GM18858 (cell line): ENCODE measurements around the gene ECSCR.

ENCODE experiments used
- ATAC-seq: cut with Tn5 transposase; IDR thresholded peaks from one replicate; pipeline ENCODE4 v1.9.1; 2021; ENCODE audit not compliant: unreplicated experiment

The ECSCR gene

DNA sequence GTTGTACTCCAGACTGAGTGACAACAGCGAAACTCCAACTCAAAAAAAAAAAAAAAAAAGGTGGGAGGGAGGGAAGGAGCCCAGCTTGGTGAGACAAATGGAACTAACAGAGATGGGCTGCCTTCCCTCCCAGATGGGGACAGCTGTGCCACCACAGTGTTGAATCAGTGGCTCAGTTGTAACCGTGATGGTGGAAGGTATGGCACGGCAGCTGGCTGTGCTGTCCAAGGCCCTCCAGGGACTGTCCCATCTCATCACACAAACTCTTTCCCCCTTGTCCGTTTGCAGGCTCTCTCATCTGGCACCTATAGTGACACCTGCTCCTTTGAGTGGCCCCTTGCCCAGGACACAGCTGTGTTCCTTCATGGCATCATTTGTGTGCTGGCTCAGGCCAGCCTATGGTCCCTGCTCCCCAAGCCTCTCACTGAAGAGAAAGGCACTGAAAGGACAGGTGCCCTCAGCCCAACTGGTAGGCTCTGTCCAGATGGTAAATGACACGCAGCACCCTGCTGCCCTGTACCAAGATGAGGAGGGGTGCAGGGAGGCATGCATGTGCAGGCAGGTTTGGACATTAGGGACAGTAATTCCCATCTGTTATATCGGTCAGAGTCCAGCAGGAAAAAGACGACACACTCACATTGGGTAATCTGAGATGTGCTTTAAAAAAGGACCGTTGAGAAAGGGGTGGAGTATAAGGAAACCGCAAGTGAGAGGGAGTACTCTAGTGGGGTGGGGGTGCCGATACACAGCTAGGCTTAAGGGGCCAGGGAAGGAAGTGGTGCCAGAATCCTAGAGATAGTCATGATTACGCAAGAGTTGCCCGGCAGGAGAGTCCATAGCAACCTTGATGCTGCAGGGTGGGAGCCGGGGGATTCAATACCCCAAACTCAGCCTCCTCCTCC, 12.6 kb upstream of the ECSCR start:
- ATAC-seq, result no peak

DNA sequence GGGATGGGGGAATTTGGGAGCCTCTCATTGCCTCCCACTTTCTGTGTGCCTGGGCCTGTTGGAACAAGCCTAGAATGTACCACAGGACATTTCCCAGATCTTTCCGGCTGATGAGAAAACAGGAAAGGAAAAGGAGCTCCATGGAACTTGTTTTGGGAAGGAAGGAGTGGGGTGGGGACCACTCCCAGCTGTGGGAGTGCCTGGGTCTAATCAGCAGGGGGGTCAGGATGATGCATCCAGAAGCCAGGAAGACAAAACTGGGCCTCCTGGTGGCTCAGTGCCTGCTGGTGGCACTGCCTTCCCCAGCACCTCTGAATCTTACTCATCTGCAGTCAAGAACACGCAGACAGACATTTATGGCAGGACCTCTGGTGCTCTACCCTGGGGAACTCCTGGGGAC, 11.0 kb upstream of the ECSCR start:
- ATAC-seq, result no peak

DNA sequence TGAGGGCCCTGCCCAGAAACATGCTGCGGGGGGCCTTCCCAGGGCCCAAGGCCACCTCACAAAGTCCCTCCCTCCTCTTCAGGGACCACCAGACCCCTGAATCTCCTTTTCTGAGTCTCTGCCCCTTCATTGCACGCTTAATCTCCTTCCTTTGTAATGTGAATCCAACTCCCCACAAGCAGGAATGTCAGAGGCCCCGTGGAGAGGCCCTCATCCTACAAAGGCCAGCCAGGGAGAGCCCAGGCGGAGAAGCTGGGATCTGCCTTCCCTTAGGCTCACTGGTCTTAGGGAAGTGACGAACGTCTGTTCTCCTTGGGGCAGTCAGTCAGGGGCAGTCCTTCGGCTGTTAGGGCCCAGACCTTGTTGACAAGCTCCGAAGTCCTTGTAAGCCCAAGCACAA, 10.6 kb upstream of the ECSCR start:
- no peak for ATAC-seq

DNA sequence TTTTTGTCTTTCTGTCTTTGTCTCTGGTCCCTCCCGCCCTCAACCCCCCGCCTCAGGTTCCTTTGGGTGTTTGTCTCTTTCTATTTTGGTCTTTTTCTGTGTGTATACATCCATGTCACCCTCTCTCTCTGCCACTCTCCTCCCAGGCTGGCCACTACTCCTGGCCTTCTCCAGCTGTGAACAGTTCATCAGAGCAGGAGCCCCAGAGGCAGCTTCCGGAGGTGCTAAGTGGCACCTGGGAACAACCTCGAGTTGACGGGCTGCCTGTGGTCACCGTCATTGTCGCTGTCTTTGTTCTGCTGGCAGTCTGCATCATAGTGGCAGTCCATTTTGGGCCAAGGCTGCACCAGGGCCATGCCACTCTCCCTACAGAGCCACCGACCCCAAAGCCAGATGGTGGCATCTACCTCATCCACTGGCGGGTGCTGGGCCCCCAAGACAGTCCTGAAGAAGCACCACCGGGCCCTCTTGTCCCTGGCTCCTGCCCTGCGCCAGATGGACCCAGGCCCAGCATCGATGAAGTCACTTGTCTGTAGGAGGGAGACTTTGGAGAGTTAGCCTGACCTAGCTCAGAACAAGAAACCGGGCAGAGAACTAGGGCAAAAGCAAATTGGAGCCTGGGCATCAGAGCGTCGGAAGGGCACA, 10.0 kb upstream of the ECSCR start:
- no peak for ATAC-seq

- ATAC-seq, result no peak
Observed at GRCh38 chr5:139470821-139471300, 8.3 kb upstream of the ECSCR start, which contains the start of gene SMIM33. TSS of gene SMIM33 (plus strand) at chr5:139471004. CDS start at chr5:139471122, 118 bp downstream.

DNA sequence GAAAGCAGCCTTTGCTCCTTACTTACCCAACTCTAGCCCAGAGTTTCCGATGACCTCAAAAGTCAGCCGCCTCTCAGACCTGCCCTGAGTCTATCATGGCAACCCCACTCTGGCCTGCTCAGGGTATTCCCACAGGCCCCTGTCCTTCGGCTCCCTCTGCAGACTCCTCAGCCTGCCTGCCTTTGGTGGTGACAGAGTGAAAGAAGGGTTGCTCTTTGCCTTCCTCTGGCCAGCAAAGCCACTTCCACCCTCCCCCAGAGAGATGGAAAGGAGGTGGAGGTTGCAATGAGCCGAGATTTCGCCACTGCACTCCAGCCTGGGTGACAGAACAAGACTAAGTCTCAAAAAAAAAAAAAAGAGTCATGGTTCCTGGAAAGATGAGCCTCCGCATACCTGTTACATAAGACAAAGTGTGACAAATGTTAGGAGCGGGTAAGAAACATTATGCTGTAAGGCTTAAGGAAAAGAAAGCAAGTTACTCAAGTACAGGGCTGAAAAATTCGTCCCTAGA, 5.9 kb upstream of the ECSCR start:
- no peak for ATAC-seq

- no peak for ATAC-seq
Observed at GRCh38 chr5:139461698-139462097, 845 bp downstream of the ECSCR start.

GRCh38 chr5:139461176-139461575, 1.4 kb downstream of the ECSCR start:
- no peak for ATAC-seq

GRCh38 chr5:139460455-139460854, 2.1 kb downstream of the ECSCR start:
- ATAC-seq, result no peak

DNA sequence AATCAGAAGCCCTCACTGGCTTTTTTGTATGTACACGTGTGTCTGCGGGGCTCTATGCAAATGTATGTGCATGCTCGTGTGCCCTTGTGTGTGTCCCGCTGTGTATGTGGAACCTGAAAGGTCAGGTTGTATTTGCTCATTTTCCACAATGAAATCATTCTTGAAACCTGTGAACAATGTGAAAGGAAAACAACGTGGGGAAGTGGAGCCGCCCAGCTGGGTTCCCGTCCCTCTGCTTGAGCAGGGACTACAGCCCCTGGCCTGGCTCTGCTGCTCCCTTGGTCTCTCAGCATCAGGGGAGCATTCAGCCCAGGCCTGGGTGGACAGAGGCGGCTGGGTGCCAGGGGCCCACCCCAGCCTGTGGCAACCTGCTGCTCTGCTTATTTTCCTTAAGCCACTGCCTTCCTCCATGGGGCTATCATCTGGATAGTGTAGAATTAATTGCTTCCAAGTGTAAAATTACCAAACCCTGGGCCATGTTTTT, 3.0 kb downstream of the ECSCR start:
- no peak for ATAC-seq

GRCh38 chr5:139458580-139459407, 3.7 kb downstream of the ECSCR start:
- ATAC-seq, result no peak

GRCh38 chr5:139457653-139458306, 4.8 kb downstream of the ECSCR start:
- ATAC-seq, result no peak

- ATAC-seq, result no peak
Observed at GRCh38 chr5:139457241-139457640, 5.3 kb downstream of the ECSCR start.

DNA sequence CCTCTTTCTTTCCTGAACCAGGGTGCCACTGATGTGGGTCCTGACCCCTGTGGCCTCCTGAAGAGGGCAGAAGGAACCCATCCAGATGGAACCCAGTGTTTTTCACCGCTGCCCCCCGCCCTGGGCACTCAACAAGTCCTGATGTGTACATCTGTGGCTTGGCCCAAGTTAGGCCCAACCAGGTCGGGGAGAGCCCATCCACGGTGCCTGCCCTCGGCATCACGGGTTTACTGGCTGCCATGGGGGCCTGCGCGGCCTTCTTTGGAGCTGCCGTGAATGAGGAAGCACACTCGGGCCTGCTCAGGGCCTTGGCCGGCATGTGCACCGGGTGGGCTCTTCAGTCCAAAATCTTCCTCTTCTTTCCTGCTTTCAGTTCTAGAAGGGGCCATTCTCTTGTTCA, 5.8 kb downstream of the ECSCR start:
- no peak for ATAC-seq

DNA sequence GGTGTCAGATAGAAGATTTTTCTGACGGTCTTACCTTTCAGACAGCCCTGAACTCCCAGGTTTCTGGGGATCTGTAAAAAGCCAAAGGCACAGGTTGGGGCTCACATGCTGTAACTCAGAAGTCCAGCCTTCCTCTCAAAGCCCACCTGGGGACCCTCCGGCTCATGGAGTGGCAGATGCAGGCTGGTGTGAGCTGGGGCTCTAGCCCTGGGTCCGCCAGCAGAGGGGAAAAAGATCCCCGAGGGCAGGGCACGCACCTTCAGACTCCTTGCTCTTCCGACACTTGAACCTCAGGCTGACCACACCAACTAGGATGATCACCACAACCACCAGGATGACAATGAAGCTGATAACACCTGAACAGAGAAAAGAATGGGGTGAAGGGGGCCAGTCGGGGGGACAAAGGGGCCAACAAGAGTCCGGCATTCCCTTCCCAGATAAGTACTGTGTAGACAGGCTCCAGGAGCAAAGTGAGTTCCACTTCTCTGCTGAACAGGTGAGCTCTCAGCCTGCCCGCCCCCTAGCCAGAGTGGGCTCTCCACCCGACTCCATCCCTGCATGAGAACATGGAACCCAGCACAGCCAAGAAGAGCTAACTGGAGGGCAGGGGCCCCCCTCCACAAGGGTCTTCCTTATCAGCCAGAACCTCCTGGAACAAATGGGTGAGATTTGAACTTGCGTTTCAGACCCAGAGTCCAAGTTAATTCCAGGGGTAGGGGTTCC, 7.8 kb downstream of the ECSCR start:
- no peak for ATAC-seq

DNA sequence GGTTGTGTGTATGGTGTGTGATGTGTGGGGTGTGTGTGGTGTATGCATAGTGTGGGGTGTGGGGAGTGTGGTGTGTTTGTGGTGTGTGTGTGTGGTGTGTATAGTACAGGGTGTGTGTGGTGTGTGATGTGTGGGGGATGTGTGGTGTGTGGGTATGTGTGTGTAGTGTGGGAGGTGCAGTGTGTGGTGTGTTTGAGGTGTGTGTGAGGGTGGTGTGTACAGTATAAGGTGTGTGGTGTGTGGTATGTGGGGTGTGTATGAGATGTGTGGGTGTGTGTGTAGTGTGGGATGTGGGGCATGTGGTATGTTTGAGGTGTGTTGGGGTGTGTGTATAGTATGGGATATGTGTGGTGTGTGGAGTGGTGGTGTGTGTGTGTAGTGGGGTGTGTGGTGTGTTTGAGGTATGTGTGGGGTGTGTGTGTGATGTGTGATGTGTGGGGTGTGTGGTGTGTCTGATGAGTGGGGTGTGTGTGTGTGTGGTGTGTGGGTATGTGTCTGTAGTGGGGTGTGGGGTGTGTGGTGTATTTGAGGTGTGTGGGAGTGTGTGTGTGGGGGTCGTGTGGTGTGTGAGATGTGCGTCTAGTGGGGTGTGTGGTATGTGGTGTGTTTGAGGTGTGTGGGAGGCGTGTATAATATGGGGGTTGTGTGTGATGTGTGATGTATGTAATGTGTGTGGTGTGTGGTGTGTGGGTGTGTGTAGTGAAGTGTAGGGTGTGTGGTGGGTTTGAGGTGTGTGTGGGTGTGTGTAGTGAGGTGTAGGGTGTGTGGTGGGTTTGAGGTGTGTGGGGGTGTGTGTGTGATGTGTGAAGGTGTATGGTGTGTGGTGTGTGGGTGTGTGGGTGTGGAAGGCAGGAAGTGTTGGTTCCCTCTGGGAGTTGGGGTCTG, 8.6 kb downstream of the ECSCR start:
- ATAC-seq, result no peak

DNA sequence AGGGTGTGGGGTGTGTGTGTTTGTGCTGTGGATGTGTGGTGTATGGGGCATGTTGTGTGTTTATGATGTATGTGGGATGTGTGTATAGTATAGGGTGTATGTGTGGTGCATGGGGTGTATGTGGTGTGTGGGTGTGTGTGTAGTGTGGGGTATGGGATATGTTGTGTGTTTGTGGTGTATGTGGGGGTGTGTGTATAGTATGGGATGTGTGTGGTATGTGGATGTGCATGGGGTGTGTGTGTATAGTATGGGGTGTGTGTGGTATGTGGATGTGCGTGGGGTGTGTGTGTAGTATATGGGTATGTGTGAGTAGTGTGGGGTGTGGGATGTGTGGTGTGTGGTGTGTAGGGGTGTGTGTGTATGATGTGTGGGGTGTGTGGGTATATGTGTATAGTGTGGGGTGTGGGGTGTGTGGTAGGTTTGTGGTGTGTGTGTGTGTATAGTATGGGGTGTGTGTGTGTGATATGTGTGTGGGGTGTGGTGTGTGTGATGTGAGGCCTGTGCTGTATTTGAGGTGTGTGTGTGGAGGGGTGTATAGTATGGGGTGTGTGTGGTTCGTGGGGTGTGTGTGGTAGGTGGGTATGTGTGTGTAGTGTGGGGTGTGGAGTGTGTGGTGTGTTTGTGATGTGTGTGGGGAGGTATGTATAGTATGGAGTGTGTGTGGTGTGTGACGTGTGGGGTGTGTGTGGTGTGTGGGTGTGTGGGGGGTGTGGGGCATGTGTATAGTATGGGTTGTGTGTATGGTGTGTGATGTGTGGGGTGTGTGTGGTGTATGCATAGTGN, 10.5 kb downstream of the ECSCR start:
- no peak for ATAC-seq

GRCh38 chr5:139451176-139451575, 11.4 kb downstream of the ECSCR start:
- no peak for ATAC-seq
